Neural cell (in vitro differentiated cells): ENCODE results near the gene KLHDC3.

Source experiments
- TAF1 ChIP-seq: IDR thresholded peaks from 2 replicates; pipeline ENCODE4 v1.6.1; 2012; ENCODE audit warnings: low read depth
- TF ChIP-seq, protein P1 (sequence below): fragments of 450-650 bp; IDR thresholded peaks from 2 replicates; pipeline ENCODE4 v1.5.1; 2014; ENCODE audit warnings: antibody characterized with exemption, mild to moderate bottlenecking, moderate library complexity; ENCODE audit not compliant: poor library complexity, severe bottlenecking

DNA sequence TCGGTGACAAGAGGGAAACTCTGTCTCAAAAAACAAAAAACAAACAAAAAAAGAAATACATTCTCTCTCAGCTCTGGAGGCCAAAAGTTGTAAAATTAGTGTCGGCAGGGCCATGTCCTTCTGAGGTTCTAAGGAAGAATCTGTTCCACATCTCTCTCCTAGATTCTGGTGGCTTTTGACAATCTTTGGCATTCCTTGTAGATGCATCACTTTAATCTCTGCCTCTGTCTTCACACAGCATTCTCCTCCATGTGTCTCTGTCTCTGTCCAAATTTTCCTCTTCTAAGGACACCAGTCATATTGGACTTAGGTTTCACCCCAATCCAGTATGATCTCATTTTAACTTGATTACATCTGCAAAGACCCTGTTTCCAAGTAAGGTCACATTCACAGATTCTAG lies 20.6 kb upstream of the KLHDC3 start:
- TF ChIP-seq, protein P1, sequence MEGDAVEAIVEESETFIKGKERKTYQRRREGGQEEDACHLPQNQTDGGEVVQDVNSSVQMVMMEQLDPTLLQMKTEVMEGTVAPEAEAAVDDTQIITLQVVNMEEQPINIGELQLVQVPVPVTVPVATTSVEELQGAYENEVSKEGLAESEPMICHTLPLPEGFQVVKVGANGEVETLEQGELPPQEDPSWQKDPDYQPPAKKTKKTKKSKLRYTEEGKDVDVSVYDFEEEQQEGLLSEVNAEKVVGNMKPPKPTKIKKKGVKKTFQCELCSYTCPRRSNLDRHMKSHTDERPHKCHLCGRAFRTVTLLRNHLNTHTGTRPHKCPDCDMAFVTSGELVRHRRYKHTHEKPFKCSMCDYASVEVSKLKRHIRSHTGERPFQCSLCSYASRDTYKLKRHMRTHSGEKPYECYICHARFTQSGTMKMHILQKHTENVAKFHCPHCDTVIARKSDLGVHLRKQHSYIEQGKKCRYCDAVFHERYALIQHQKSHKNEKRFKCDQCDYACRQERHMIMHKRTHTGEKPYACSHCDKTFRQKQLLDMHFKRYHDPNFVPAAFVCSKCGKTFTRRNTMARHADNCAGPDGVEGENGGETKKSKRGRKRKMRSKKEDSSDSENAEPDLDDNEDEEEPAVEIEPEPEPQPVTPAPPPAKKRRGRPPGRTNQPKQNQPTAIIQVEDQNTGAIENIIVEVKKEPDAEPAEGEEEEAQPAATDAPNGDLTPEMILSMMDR, result no peak
- TF ChIP-seq TAF1, result no peak
